GM18868 (cell line): Measurements from ENCODE around the gene CNGB1.
"Not testable (repeated sequence)": the region's sequence is repeated elsewhere in the genome, so short reads cannot be mapped to it uniquely, and the experiment has no call there.

Experiments used
- ATAC-seq: cut with Tn5 transposase; IDR thresholded peaks from one replicate; pipeline ENCODE4 v1.9.1; 2021; ENCODE audit warnings: mild to moderate bottlenecking, moderate library complexity; ENCODE audit not compliant: unreplicated experiment

The CNGB1 gene

DNA sequence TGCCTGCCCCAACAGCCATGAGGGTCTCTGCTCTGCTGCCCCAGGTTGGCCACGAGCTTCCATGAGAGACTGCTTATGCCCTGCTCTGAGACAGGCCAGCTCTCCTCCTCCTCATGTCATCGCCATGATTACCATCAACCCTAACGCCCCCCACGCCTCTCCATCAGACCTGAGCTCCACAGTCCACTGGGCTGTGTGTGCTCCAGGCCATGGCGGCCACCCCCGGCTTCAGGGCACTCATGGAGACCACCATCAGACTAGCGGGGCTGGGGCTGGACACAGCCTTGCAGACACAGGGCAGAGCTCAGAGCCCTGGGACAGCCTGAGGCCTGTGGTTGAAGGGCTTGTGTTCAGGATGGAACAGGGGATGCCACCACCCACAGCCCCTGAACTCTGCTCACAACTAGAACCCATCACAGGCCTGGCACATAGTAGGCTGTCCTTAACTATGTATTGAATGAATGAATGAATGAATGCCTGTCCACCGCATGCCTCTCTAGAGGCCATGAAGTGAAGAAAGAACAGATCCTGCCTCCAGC, 14.6 kb downstream of the CNGB1 start:
- no peak for ATAC-seq

DNA sequence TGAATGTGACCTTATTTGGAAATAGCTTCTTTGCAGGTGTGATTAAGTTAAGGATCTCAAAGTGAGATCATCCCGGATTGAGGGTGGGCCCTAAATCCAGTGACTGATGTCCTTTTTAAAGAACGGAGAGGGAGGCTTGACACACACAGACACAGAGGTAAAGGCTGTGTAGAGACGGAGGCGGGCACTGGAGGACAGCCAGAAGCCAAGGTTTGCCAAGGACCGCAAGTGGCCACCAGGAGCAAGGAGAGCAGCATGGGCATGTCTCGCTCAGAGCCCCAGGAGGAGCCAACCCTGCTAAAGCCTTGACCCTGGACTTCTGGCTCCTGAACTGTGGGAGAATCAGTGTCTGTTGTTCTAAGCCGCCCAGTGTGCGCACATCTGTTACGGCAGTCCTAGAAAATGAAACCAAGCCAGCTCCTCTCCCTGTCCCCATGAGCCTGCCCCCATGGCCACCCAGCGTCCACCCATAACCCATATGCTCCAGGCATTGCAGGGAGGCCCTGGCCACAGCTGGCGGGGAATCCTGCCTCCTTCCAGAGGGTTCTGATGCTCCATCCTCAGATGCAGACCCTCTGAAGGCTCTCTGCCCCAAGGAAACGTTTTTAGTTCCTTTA, 15.2 kb downstream of the CNGB1 start:
- ATAC-seq: no peak

DNA sequence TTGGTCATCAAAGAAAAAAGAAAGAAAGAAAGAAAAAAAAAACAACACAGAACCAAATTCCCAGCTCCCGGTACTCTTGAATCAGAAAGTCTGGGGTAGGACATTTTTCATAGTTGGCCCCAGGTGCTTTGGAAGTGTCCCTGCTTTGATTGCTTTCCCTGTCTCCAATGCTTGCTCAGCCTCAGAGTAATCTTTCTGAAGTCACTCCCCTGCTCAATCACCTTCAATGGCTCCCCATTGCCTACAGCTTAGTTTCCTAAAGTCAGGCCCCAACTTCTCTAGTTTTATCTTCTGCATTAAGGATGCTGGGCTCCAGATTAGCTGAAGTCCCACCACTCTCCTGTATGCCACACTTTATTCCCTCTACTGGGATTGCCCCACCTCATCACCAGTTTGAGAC, 17.1 kb downstream of the CNGB1 start:
- no peak for ATAC-seq

DNA sequence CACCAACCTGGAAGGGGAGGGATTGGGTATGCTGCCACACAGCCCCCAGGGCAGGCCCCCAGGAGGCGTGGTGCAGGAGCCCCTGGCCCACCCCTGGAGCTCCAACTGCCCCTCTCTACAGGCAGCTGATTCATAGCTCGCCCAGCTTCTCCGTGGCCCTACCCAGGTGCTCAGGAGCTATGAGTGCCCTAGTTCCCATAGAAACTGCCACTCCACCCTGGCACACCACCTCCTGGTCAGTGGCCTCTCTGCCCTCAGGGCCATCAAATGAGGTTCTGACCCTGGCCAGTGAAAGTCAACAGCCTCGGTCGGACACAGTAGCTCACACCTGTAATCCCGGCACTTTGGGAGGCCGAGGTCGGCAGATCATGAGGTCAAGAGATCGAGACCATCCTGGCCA, 18.0 kb downstream of the CNGB1 start:
- no peak for ATAC-seq

DNA sequence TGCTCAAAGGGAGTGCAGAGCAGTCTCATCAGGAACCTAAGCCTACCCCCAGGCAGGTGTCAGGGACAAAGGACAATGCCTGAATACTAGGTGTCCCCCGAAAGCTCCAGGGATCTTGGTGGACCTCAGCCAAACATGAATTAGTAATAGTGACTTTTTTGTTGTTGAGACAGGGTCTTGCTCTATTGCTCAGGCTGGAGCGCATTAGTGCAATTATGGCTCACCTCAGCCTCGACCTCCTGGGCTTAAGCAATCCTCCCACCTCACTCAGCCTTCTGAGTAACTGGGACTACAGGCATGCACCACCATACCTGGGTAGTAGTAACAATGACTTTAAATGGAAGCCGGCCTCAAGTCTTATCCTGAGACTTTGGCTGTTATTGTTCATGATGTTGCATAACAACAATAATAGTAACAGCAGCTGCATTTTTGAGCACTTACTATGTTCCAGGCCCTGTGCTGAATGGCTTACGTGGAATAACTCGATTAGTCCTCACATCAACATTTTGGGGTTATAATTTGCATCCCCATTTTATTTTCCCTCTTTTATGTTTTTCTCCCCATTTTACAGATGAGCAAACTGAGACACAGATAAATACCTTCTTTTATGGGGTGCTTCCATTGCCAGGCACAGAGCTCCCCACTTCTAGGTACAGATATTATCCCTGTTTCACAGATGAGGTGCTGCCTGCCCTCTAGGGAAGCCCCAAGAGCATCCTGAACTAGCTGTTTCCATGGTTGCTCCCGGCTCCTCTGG, 19.5 kb downstream of the CNGB1 start:
- ATAC-seq: no peak

DNA sequence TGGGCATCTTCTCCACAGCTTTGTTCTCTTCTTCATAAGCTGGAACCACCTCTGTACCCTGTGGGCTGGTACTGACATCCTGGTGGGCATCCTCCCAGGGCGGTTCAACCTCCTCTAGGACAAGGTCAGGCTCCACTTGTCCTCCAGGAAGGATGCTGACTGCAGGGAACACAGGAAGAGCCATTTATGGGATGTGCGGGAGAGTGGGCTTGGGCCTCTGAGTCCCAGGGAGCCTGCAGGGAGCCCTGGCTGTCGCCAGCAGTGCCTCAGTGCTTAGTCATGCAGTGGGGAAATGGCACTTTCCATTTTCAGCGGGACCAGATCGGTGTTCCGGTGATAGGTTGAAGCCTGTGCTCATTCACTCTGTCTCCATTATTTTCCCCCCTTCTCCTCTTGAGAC, 20.5 kb downstream of the CNGB1 start:
- ATAC-seq: no peak

DNA sequence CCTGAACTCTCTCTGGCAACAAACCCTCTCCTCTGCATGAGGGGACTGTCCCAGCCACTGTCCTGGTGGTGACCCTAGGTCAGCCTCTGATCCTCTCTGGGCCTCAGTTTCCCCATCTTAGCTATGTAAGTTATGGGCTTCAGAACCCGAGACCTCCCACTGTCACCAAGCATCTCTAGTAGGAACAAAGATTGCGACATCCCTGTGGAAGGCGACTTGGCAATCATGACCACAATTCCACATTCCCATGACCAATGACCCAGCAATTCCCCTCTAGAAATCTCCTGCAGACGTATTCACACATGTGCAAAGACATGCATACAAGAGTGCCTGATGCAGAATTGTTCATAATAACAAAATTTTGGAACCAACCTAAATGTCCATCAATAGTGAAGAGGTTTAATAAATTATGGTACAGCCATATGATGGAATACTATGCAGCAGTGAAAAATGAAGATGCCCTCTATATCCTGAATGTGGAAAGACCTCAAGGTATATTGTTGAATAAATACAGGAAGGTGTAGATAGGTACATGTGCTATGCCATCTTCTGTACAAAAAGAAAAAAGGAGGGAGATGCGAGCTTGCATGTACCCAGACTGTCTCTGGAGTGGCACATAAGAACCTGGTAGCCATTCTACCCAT, 21.2 kb downstream of the CNGB1 start:
- ATAC-seq: no peak

DNA sequence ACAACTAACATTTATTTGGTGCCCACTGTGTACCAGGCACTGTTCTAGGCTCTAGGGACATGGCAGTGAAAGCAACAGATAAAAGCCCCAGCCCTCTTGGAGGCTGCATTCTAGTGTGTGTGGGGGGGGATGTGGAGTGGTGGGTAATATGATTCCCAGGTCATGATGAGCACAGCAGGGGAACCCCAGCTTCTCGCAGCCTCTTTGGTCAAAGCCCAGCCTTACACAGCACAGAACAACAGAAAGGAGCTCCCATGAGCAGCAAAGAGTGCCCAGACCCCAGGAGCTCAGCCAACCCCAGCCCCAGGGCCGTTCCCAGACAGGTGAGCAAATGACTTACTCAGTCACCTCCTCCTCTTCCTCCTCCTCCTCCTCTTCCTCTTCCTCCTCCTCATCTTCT, 21.9 kb downstream of the CNGB1 start:
- no peak for ATAC-seq

DNA sequence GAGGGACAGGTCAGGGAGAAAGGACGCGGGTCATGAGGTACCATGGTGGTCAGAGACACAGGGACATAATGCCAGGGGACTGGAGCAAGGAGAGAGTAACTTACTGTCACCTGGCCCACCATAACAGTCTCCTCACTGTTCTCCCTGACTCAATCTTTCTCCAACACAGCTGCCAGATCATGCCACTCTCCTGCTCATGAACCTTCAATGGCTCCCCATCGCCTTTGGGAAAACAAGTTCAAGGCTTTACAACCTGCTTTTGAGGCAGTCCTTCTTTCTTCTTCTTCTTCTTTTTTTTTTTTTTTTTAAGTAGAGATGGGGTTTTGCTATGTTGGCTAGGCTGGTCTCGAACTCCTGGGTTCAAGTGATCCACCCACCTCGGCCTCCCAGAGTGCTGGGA, 22.9 kb downstream of the CNGB1 start:
- no peak for ATAC-seq

DNA sequence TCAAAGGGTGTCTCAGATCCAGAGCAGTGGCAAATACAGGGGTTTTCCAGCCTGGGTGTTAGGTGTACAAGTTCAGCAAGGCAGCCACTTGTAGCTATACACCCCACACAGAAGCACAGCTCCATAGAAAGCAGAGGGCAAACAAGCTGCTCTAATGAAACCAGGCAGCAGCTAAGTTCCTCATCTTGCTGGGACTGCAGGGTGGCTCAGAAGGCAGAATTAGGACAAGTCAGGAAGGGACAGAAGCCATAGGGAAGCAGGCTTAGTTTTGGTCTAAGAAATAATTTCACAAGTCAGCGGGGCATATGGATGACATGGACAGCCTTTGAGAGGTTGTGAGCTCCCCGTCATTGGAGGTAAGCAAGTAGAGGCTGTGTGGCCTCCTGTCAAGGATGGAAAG, 23.7 kb downstream of the CNGB1 start:
- no peak for ATAC-seq

DNA sequence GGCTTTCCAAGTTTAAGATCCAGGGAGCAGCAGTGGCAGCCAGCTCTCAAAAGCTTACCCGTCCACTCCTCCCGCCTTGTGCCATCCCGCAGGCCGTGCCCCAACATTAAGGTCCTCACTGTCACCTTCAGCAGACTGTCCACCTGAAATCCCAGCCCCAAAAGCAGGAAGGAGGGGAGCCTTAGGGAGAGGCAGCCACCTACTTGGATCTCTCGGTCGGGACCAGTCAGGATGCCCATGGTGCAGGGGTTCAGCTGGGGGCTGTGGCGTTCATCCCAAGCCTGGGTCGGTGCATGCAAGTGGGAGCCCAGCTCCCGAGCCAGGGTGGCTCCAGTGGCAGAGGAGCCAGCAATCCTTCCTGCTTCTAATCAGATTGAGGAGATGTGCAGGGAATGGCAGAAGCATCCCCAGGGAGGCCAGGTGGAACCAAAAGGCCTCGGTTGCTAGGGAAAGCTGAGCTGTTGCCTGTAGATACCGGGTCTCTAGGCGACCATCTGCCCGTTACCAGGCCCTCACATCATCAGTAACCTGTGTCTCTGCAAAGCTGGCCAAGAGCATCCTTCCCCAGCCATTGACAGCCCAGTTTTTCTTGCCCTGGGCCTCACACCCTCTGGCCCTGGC, 24.6 kb downstream of the CNGB1 start:
- ATAC-seq: no peak

DNA sequence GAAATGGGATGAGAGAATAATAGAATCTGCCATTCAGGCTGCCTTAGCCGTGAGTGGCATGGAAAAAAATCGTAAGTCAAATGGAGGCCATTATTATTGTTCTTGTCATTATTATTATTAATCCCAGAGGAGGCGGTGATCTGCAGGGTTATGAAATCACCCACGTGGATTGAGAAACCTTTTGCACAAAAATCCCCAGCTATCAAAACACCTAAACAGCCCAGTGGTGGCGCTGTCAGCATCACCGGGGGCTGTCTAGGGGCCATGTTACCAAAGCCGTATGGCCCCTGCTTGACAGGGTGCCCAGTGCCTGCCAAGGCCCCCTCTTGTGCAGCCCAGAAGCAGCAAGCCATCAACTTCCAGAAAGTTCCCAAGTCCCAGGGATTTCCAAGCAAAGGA, 25.2 kb downstream of the CNGB1 start:
- no peak for ATAC-seq

DNA sequence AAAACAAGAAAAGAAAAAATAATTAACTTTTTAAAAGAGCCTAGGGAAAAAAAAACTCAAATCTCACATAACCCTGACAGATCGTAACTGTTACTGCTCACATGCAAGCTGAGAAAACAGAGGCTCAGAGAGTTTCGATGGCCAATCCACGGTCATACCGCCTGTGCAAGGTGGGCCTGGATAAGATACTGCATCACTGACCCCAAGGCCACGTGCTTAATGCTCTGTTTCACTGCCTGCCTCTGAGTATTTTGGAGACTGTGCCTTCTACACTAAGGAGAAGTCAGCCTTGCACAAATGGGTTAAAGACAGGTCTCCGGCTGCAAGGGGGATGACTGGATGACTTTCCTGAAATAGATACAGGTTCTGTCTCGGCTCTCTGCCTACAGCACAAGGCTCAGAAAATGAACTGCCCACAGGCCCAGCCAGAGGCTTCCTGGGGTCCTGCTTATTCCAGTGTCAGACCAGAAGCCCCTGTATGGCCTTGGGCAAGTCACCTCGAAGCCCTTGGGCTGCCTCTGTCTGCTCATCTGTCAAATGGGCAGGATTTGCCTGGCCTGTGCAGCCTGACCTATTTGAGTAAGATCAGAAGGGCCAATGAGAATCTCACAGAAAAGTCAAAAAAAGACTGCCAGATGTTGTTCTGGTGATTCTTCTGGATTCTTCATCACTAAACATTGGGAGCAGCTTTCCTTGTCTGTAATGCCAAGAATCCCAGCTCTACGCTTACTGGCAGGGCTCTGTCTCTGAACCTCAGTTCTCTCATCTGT, 25.8 kb downstream of the CNGB1 start:
- ATAC-seq: no peak

DNA sequence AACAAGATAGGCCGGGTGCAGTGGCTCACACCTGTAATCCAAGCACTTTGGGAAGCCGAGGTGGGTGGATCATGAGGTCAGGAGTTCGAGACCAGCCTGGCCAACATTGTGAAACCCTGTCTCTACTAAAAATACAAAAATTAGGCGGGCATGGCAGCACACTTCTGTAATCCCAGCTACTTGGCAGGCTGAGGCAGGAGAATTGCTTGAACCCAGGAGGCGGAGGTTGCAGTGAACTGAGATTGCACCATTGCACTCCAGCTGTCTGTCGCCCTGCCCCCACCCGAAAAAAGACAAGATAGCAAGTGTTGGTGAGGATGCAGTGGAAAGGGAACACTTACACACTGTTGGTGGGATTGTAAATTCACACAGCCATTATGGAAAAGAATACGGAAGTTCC, 27.5 kb downstream of the CNGB1 start:
- not testable (repeated sequence) for ATAC-seq

DNA sequence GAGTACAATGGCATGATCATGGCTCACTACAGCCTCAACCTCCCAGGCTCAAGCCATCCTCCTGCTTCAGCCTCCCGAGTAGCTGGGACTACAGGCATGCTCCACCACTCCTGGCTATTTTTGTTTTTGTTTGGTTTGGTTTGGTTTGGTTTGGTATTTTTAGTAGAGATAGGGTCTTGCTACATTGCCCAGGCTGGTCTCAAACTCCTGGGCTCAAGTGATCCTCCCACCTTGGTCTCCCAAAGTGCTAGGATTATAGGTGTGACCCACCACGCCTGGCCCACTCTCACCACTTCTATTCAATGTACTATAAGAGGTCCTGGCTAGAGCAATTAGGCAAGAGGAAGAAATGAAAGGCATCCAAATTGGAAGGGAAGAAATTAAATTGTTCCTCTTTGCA, 29.0 kb downstream of the CNGB1 start:
- ATAC-seq: not testable (repeated sequence)

DNA sequence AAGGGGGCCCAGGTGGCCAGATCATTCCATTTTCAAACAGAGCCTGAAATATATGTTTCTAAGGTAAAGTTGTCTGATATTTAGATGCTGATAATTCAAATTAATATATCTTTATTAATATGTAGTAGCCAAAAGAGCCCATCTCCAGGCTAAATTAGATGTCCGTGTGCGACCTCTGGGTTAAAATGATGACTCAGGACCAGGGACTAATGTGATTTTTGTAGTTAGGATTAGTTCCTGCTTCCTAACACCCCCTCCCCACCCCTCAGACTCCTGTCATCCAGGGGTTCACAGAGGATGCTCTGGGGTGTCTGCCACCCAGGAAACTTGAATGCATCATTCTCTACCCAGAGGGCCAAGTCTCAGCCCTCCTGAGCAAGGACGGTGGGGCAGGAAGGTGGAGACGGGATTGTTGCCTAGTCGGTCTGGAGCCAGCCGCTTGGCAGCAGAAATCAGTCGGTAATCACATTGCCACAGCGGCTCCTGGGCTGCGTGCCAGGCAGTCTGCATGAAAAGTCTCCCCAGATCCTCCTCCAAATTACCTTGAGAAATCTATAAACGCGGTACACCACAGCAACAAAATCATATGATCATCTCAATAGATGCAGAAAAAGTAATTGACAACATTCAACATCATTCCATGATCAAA, 29.8 kb downstream of the CNGB1 start:
- no peak for ATAC-seq

DNA sequence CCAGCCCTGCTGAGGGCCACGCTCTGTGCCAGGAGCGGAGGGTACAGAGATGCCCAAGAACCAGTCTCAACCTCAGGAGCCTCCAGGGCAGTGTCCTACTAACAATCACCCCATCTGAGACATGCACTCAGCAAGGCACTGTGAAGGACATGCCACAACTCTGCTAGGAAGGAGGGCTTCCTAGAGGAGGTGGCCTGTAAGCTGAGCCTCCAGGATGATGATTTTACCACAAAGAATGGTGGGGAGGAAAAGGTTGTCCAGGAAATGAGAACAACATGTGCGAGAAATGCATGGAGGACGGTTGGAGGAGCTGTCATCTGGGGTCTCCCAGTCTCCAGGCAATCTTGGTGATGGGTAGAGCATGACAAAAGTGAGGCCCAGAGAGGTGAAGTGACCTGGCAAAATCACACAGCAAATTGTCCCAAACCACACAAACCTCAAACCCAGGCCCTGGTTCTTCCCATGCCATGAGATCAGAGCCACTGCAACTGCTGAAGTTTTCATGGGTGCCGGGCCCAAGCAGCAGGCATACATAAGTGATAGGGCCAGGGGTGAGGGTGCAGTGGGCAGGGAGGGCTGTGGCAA, 30.5 kb downstream of the CNGB1 start:
- no peak for ATAC-seq

DNA sequence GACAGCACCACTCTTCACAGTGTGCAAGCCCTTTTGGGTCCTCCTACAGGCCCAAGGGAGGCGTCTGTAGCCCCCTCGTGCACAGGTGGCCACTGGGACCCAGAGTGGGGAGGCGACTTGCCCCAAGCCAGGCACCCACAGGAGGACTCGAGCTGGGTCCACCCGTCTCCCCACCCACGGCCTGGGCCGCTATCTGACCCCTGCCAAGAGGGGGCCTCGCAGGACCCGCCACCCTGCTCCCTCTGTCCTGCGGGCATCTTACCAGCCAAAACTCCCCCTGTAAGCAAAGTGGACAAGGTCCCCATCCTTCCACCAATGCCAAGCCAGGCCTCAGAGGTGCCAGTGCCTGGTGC, 31.1 kb downstream of the CNGB1 start:
- ATAC-seq: no peak

DNA sequence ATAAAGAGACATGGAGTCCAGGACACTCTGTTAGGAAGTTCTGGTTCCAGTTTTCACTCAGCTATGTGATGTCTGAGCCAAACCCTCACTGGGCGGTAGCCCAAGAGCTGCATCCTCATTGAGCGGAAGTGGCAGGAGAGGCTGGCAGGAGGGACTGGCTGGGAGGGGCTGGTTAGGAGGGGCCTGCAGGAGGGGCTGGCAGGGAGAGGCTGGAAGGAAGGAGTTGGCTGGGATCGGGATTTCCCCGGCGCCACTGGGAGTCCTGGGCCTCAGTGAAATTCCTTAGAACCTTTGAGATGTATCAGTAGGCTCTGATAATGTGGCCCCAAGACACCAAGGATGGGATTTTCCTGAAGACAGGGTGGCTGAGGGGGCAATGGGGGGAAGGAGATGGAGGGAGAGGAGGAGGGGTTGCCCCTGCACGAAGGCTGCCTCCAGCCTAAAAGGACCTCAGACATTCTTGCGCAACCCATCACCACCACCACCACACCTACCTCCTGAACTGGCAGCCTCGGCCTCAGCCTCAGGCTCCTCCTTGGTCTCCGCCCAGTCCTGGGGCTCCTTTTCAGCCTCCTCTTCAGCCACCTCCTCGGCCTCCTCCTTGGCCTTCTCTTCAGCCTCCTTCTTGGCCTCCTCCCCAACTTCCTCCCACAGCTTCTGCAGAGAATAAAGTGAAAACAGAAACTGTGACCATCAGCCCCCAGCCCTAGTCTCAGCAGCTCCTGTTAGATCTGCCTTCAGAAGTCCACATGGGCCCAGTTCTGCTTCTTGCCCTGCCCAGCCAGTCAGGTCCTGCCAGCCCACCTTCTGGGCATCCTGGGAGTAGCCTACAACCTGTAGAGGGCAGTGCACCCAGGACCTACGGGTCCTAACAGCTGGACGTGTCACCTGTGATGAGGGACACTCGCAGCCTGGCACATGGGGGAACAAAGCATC, 31.7 kb downstream of the CNGB1 start:
- ATAC-seq: no peak
